ENCODE measurements around the gene RNU6-7.
A peak's percentile ranks its signal among the peaks of the same experiment; 100 is the strongest.

RNU6-7 gene

DNA sequence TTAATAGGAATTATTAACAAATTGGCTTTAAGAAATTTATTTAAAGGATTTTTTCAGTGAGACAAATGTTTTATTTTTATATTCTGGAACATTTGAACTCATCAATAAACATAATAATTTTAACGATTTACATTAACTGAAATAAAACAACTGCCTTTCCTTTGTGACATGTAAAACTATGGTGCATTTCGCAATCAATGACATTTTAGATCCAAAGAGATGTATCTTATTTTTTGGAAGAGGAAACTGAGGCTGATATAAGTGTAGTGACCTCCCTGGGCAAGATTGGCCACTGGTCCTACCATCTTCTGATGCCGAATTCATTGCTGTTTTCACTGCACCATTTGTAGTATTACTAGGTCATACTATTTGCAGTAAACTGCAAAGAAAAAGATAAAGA, 3.7 kb downstream of the RNU6-7 start:
- DNase-seq (ENCODE audit: low read depth), result no peak

DNA sequence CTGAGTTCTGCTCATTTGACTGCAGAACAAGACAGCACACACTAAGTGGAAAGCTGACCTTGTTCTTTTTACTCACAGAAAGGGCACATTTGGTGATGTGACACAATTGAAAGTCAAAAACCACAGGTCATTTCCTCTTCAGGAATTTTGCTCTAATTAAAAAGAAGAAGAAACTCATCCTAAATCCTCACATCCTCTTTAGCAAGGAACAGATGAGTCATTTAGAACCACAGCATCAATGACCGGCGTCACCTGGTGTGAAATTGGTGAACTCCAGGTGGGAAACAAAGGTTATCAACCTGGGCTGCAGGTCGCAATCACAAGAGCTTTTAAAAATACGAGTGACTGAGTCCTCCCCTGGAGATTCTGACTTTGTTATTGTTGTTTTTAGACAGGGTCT, 4.1 kb downstream of the RNU6-7 start:
- no peak for DNase-seq (ENCODE audit: low read depth)

DNA sequence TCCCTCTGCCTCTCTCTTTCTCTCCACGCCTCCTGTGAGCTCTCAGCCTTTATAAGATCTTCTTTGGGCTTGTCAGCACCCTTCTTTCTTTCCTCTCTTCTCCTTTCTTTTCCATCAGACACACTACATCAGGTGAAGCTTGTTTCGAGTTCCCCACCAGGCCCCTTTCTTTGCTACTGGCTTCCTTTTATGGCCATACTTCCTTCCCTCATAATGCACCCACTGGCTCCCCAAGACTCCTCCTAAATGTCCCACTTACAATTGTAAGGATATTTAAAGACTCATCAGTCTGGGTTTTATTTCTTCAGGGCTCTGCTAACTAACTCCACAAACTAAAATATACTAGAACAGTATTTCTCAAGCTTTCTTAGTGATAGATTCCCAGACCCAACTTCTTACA, 4.7 kb downstream of the RNU6-7 start:
- DNase-seq (ENCODE audit: low read depth), result no peak

DNA sequence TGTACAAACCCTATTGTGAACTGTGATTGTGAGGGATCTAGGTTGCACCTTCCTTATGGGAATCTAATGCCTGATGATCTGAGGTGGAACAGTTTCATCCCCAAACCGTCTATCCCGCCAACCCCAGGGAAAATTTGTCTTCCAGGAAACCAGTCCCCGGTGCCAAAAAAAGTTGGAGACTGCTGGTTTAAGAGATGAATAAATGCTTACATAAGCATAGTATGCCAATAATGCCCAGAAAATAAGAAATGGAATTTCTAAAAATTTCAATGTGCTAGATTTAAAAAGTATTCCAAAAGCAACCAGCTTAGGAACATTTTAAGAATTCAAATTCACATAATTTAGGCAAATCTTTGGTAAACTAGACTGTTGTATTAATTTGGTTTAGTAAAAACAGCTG, 6.6 kb downstream of the RNU6-7 start:
- DNase-seq (ENCODE audit: low read depth), result no peak

DNA sequence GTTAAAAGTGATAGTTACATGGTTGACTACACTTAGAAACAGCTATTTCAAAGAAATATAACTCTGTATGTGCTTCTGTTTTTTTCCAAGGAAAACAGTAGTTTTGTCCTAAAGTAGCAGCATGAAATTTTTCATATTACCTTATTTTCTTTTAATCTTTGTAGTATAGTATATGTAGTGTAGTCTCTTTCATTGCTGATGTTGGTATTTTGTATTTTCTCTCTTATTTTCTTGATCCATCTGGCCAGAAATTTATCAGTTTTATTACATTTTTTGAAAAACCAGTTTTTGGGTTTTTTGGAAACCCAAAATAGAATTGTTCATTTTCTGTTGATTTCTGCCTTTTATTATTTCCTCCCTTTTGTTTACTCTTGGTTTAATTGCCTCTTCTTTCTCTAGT, 7.6 kb downstream of the RNU6-7 start:
- no peak for DNase-seq (ENCODE audit: low read depth)

DNA sequence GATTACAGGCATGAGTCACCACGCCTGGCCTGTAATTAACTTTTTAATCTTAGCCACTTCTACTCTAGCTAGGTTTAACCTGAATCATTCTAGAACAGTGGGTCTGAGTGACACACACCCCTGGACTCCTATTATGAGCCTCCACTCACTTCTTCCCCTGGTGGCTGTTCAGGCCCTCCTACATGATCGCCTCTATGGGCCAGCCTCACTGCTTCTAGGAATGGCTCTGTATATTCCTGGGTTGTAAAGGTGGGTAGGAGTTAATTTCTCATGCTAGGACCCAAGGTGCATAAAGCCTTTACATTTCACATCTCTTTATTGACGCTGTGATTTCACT, 9.2 kb downstream of the RNU6-7 start:
- DNase-seq (ENCODE audit: low read depth), result no peak

DNA sequence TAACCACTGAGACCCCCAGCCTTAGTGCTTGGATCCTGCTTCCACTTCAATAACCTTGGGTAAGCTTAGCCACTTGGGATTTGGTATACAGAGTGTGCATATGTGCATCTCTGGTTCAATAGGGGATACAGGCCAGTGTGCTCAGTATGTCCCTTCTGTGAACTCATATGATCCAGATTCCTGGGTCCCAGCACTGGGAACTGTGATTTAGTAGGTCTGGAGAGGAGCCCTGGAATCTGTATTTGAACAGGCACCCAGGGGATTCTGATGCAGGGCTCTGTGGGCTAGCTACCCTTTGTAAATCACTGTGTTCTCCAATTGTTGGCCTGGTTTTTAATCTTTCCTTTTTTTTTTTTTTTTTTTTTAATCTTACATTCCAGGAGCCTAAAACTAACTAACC, 11.0 kb downstream of the RNU6-7 start:
- no peak for DNase-seq (ENCODE audit: low read depth)

DNA sequence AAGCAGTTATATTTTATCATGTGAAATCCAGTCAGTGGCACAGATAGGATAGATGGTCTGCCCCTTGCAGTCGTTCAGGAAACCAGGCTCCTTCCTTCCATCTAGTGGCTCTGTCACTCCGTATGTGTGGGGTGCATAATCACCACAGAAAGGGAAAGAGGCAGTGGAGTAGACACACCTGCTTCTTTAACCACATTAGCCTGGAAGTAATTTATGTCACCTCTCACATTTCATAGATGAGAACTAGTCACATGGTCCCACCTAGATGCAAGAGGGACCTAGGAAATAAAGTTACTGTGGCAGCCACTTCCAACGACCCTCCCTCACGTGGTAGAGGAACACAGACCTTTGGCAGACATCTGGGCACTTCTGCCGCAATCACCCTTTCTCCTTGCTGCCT, 15.5 kb downstream of the RNU6-7 start:
- DNase-seq (ENCODE audit: low read depth), result no peak

DNA sequence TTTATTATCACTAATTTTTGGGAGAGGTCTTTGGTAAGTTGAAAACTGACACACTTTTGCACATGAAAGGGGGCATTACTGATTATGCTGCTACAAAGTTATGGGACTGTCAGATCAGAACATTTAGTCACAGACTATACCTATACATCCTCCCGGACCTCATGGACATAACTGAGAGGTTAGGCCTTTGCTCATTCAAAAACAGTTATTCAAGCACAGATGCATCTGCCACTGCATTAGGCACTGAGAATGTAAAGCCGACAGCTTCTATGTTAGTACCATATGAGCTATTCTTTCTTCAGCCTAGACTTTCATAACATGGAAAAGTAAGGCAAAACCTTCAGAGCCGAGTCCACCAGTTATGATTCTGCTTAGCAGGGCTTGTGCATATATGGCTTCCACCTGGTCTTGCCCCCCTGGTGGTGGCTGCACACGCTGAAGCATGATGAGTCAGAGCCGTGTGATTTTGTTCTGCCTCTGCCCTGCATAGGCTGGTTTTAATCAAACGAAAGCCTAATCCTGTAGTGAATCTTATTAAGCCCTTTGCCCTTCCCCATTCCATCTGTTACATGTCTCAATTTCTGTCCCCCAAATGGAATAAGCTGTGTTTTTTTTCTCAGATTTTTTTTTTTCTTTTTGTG, 23.0 kb downstream of the RNU6-7 start:
- no peak for DNase-seq (ENCODE audit: low read depth)

DNA sequence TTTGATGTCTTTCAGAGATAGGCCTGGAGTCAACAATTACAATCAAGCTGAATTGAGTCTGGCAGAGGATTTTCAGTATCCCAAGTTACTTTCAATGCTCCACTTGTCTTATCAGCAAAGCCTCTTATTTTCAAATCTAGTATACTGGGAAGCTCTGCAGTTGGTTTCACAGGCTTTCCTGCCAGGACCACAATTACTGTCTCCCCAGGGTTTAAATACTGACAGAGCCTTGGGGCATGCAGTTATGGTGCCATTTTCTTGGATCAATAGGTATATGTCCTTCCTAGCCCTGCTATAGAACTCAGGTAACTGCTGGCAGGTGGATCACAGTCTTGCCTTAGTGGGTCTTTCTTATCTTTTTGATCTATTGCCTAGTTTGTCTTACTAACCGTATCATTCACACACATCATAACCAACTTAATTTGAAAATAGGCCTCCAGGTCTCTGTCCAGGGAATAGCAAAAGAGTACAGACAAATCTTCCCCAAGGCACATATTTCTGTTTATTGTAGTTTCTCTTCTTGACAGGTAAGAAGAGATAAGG, 23.6 kb downstream of the RNU6-7 start:
- DNase-seq (ENCODE audit: low read depth), result no peak

DNA sequence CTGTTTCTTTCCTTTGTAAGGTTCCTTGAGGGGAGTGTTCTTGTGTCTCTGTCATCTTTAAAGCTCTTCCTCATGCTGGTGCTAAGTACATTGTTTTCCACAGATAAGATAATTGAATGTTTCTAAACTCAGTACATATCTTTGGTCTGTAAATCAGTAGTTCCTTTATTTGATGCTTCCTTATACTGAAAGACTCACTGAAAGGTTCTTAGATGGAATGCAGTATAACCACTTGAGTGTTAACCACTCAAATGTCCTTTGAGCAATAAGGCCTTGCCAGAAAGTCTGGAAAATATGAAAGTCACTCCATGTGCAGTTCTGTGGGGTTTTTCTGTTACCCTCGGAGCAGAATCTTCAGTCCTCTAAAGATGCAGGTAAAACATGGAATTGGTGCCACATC, 24.2 kb downstream of the RNU6-7 start:
- no peak for DNase-seq (ENCODE audit: low read depth)

DNA sequence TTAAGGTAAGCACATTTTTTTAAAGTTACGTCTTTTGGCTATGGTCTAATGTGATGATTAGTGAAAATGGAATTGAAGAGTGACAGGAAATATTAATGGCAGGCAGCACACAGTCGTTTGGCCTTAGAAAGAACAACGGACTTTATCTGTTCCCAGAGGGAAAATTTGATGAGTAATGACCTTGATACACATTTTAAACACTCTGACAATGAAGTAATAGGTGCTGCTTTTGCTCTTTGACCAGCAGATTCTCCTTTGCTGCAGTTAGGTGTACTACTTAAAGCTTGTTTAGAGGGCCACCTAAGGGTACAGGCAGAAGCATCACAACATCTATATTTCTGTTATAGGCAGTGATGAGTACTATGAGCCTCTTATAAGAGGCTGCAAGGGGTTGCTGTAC, 28.3 kb downstream of the RNU6-7 start:
- no peak for DNase-seq (ENCODE audit: low read depth)

DNA sequence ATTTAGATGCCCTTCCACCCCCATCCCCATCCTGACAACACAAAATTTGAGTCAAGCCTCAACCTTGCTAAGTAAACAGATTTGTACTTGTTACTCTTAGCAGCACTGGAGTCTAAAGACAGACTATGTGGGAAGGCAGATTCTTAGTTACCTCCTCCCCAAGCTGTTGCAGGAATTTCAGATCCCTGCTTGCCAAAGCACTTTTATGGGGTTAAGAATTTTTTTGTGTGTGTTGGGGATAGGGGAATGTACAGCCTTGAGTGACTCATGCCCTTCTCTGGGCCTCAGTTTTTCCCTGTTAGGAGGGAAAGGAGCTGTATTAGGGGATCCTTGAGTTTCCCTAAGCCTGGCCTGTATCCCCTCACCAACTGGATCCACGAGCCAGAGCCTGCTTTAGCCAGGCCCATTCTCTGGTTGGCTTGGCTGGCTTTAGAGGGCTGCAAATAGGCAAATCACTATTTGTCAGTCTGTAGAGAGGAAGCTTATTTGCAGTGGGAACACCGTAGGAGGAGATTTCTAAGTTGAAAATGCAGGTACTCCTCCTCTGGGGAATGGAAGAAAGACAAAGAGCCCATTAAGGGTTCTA, 28.9 kb downstream of the RNU6-7 start:
- peak; percentile 29 for DNase-seq (ENCODE audit: low read depth)

DNA sequence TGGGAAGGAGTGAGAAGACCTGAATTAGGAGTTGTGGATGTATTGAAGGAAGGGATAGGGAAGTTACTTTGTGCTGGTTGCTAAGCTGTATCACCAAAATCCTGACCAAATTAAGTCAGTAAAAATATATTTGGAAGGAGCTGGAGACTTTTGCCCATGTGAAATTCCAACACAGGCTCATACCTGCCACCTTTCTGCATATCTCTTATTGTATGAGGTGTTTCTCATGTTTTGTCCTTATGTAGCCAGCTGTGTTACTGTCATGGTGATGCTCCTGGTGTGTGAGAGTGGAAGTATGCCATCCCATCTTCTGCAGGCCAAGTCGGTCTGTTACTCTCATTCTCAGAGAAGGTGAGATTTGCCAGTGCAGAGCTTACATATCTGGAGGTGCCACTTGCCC, 30.6 kb downstream of the RNU6-7 start:
- no peak for DNase-seq (ENCODE audit: low read depth)

DNA sequence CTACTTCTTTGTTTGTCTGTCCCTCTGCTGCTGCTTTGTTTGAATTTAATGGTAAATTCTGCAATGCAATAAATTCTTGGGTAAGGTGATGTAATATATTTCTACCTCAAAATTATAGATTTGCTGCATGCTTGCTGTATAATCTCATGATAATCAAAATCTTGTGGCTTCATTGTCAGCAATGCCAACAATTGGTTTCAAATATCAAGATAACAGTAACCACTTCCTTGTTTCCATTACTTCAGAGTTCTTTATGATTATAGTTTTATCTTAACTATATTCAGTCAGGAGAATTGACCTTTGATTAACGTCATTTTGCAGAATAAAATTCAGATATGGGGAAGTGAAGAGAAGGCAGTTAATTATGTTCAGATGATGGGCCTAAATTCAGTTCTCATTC, 31.4 kb downstream of the RNU6-7 start:
- DNase-seq (ENCODE audit: low read depth), result no peak

DNA sequence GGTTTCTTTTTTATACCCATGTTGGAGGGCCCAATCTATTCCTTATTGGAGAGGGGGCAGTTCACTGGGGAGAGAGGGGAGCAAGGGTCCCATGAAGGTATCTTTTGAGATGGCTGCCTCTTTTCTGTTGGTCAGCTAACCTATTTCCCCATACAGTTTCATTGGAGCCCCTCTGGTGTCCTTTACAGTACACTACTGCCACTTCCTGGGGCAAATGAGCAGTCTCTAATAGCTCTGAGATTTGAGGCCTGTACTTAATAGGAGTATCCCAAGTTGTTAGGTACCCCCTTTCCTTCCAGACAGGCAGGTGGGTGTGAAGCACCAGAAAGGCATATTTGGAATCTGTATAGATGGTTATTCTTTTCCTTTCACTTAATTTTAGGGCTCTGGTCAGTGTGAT, 42.6 kb downstream of the RNU6-7 start:
- DNase-seq (ENCODE audit: low read depth), result no peak

DNA sequence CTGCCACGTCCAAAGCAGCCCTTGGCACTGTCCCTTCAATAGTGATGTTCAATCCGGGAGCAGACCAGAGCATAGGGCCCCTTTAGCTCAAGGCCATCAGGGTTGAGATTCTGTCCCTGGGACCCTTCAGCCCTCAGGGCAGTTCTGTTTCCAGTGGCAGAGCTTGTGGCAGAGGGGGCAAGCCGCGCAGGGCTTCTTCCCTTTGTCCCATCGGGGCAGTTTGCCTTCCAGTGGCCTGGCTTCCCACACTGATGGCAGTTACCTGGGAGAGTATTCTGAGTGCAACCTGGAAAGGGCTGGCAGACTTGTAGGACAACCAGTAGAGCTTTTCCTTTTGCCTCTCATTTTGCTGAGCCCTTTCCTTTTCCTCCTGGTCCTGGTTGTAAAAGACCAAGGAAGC, 44.9 kb downstream of the RNU6-7 start:
- DNase-seq (ENCODE audit: low read depth), result no peak

DNA sequence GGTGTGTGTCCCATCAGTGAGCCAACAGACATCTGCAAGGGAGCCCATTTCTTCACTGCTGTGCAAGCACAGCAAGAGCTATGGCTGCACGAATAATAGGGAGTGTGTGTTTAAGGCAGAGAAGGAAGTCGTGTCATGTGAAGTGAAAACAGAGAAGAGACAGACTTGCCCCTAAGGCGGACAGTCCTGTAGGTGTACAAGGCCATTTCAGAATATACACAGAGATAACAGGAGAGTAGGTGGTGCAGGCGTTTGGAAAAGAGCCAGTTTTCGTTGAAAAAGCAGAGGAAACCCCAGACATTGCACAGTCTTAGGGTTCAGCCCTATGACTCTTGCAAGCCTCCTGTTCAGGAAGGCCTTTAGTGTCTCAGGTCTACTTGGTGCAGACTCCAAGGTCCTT, 47.5 kb downstream of the RNU6-7 start:
- DNase-seq (ENCODE audit: low read depth), result no peak

DNA sequence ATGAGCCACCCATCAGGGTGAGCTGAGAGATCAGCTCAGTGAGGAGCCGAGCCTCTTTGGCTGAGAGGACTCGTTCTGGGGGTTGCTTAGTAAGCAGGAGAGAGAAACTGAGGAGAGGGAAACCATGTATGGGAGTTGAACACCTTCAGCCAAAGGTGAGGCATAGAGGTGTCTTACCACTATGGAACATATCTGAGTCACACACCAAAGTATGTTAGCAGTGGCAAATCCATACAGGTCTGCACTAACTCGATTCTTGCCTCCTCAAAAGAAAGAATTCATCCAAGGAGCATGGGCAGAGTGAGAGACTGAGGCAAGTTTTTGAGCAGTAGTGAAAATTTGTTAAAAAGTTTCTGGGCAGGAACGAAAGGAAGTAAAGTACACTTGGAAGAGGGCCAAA, 47.9 kb downstream of the RNU6-7 start:
- no peak for DNase-seq (ENCODE audit: low read depth)

DNA sequence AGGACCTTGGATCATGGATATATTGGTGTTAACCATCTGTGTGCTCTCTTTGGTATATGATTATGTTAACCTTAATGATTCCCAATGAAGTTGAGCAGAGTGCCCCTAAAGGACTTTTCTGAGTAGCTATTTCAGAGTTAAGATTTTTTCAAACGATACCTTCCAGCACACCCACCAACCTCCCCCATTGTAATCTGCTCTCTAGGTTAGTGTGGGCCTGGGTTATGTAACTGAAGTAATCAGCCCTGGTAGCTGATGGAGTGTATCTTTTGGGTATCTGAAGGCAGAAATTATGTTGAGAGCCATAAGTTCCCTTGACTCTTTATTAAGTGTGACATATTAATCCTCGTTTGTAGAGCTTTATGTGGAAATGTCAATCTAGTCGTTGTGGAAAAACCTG, 48.8 kb downstream of the RNU6-7 start:
- DNase-seq (ENCODE audit: low read depth), result no peak

DNA sequence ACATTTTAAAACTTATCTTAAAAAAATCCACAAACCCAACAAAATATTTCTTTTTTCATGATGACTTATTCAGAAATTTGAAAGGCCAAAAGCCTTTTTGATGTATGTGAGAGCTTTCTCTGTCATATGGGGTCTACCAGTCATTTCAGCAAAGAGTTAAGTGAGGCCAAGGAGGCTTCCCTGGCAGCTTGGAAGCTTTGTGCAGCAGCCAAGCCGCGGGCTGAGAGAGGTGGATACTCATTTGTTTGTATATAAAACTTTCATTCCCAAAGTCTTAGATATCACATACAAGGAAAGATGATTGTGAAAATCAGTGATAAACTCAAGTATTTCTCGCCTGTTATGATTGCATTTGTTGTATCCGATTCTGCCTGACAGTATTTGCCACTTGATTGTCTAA, 49.7 kb downstream of the RNU6-7 start:
- no peak for DNase-seq (ENCODE audit: low read depth)

Data from stromal cell of bone marrow (primary cell).